ENCODE data around the gene SYNGR1.
A peak's percentile ranks its signal among the peaks of the same experiment; 100 is the strongest.

- TF ChIP-seq, protein P1, sequence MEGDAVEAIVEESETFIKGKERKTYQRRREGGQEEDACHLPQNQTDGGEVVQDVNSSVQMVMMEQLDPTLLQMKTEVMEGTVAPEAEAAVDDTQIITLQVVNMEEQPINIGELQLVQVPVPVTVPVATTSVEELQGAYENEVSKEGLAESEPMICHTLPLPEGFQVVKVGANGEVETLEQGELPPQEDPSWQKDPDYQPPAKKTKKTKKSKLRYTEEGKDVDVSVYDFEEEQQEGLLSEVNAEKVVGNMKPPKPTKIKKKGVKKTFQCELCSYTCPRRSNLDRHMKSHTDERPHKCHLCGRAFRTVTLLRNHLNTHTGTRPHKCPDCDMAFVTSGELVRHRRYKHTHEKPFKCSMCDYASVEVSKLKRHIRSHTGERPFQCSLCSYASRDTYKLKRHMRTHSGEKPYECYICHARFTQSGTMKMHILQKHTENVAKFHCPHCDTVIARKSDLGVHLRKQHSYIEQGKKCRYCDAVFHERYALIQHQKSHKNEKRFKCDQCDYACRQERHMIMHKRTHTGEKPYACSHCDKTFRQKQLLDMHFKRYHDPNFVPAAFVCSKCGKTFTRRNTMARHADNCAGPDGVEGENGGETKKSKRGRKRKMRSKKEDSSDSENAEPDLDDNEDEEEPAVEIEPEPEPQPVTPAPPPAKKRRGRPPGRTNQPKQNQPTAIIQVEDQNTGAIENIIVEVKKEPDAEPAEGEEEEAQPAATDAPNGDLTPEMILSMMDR (IDR thresholded peaks at IDR 0.05), result peak in 2 of 3 donors; percentile 33 to 51
- peak; percentile 92 for TF ChIP-seq POLR2A (IDR thresholded peaks at IDR 0.05)
- TF ChIP-seq EP300 (IDR thresholded peaks at IDR 0.05), result peak; percentile 74
Observed at GRCh38 chr22:39319284-39320022, 30.3 kb upstream of the SYNGR1 start, which contains the start of gene RPL3.
